D721Med (cell line): ENCODE results near the gene UBASH3B.

Experiments
- DNase-seq: peaks from one replicate; pipeline ENCODE4 v3.0.0; 2011; ENCODE audit warnings: low spot score; ENCODE audit not compliant: insufficient read length
- FAIRE-seq: peaks from 2 replicates; lab custom pipeline; 2011; peaks lifted over from hg19 to GRCh38; lab: Jason Lieb, UNC
- TF ChIP-seq, protein P1 (sequence below): IDR thresholded peaks from 2 replicates; pipeline ENCODE4 v1.5.1; 2012; ENCODE audit warnings: mild to moderate bottlenecking, control low read depth; ENCODE audit not compliant: insufficient read depth; ENCODE audit errors: missing control alignments

The UBASH3B gene

DNA sequence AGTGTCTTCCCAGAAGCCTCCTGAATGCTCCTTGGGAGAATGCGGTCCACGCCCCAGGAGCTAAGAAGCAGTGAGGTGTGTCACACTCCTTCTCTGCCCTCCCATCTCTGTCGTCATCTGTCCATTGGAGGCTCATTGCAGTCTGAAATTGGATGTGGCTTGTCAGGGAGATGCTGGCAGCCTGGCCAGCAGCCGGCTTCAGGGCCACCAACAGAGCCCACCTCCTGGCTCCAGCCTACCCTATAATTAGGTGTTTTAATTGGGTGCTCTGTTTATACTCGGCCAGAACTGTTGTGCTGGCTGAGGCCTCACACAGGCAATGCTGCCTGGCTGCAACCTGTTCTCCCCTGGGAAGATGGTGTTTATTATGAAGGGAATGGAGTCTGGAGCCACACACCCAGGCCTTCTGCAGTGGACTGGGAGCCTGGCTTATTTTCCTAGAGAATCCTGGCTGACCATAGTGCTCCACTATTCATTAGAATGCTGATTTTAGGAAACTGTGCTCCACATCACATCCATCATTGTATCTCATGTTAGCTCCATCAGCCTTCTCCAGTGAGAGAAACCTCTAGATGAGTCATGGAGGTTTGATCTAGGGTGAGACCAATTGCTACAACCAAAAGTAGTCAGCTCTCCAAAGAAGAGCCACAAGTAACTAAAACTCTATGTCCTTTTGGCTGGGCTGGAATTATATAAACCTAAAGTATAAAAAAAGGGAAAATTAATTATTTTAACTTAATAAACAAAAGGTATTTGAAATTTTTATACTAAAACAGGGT, 96.0 kb downstream of the UBASH3B start:
- FAIRE-seq, result no peak
- no peak for DNase-seq
- TF ChIP-seq, protein P1, sequence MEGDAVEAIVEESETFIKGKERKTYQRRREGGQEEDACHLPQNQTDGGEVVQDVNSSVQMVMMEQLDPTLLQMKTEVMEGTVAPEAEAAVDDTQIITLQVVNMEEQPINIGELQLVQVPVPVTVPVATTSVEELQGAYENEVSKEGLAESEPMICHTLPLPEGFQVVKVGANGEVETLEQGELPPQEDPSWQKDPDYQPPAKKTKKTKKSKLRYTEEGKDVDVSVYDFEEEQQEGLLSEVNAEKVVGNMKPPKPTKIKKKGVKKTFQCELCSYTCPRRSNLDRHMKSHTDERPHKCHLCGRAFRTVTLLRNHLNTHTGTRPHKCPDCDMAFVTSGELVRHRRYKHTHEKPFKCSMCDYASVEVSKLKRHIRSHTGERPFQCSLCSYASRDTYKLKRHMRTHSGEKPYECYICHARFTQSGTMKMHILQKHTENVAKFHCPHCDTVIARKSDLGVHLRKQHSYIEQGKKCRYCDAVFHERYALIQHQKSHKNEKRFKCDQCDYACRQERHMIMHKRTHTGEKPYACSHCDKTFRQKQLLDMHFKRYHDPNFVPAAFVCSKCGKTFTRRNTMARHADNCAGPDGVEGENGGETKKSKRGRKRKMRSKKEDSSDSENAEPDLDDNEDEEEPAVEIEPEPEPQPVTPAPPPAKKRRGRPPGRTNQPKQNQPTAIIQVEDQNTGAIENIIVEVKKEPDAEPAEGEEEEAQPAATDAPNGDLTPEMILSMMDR, result no peak

DNA sequence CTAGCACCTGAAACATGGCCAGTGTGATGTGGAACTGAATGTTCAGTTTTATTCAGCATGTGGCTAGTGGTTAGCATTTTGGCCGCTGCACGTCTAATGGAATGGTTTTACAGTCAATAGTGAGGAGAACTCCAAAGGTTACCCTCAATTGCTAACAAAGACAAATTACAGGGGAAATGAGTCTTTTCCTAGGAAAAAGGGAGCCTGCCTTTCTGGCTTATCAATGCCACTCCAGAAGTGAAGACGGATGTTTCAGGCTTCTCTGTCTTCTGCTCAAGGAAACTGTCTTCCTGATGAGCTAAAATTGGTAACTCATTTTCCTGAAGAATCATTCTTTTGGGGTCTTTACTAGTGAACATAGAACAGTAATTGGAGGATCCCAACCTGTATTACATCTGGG, 98.5 kb downstream of the UBASH3B start:
- no peak for DNase-seq
- TF ChIP-seq, protein P1, result no peak
- no peak for FAIRE-seq

DNA sequence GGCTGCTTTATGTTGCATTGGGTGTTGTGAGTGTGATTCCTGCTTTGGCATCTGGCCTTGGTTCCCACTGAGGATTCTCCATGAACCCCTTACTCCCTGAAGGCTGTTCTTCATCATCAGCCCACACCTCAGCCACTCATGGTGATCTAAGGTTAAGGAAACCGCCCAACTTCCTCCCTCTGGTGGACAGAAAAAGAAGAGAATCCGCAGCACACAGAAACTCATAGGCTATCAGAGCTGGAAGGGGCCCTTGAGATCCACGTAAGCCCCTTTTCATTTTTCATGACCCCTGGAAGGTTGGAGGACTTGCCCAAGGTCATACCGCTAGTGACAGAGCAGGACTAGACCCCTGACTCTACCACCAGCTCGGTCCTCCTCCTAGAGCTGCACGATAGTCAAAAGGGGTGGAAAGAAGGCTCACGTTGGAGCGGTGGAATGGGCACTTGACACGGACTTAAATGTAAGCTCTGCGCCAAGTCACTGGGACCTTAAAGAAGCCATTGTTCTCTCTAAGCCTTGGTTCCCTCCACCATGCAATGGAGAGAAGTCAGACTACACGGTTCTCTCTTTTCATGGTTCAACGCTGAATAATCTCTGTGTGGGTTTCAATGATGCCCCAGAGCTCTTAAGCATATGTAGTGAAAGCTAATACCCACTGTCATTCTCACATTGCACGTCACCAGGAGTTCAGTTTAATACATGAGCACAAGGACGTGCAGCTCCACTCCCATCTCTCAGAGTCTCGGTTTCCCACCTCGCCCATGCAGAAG, 99.2 kb downstream of the UBASH3B start:
- FAIRE-seq, result no peak

DNA sequence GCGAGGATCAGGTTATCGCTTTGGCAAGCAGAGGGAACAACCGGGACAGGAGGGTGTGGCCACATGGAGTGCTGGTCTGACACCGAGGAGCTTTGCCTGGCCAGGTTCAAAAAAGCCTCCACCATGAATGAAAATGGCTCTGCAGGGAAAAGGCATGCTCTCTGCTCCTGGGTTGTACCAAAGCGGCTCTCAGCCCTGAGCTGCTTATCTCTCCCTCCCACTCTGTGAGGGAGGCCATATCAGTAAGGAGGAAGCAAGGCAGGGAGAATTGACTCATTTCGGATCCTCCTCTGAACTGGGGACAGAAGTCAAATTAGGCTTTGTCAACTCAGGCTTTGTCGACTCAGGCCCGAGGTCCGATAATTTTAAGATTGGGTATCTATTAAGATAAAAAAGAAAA, 99.9 kb downstream of the UBASH3B start:
- no peak for DNase-seq
- TF ChIP-seq, protein P1, result no peak
- FAIRE-seq, result no peak

More for the DNA sequence above, 99.2 kb downstream of the UBASH3B start:
- TF ChIP-seq, protein P1, result no peak
- DNase-seq, result no peak

DNA sequence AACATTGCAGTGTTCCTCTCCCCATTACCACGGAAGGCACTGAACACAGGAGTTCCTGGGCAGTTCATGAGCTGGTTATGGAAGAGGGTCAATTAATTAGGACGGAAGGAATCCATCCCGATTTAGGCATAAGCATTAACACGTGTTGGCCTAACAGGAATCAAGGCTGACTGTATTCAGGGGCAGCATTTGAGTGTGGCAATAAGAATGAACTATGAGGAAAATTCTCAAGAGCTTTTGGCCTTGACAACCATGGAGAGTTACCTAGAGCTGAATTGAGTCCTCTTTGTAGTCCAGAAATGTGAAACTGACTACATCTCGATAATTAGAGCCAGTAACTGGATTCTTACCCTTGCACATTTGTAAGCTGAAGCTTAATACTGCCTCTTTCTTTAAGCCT, 100.4 kb downstream of the UBASH3B start:
- no peak for DNase-seq
- no peak for FAIRE-seq
- TF ChIP-seq, protein P1, result no peak

DNA sequence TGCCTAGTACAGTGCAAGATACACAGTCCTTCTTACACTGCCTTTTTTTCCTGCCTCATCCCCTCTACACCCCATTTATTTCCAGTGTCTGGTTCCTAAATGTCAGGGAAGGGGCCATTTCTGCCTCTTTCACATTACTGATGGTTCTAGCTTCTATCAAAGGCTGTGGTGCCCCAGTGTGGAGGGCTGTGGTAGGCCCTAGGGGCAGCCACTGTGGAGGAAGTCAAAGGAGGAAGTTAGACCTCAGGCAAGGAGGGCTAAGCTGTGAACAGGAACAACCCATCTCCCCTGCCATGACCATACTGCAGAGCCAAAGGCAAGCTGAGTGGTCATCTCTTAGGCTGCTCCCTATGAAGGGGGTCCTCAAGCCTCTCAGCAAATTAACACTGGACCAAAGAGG, 100.9 kb downstream of the UBASH3B start:
- DNase-seq, result no peak
- TF ChIP-seq, protein P1, result no peak
- FAIRE-seq, result no peak
